HCT116 (cell line): Measurements from ENCODE around the gene THAP2.

ENCODE experiments used
- ATF3 ChIP-seq: IDR thresholded peaks from 2 replicates; pipeline ENCODE4 v1.6.1; 2012
- CTCF ChIP-seq, 3 experiments: fragments of 200-600 bp in 1 of 3; sonication (generic) in 1 of 3; IDR thresholded peaks in 2 of 3; conservative IDR thresholded peaks in 1 of 3; 2 replicates each; pipeline ENCODE4 v1.5.1; 2012 to 2017; ENCODE audit warnings: low read depth in 2 of 3, low read length in 2 of 3, antibody characterized with exemption in 1 of 3, borderline replicate concordance in 1 of 3, control low read depth in 1 of 3, mild to moderate bottlenecking in 1 of 3, mixed read lengths in 1 of 3, mixed run types in 1 of 3, moderate library complexity in 1 of 3; ENCODE audit not compliant: insufficient read depth in 1 of 3
- EGR1 ChIP-seq: IDR thresholded peaks from 2 replicates; pipeline ENCODE4 v1.6.1; 2012; ENCODE audit warnings: low read depth
- EZH2 ChIP-seq: fragments of 200-600 bp; sonication (generic); IDR thresholded peaks from 2 replicates; pipeline ENCODE4 v1.6.1; 2017; ENCODE audit warnings: antibody characterized with exemption, mixed run types
- EZH2phosphoT487 ChIP-seq: fragments of 200-600 bp; IDR thresholded peaks from 2 replicates; pipeline ENCODE4 v1.6.1; 2018; ENCODE audit warnings: antibody characterized with exemption, borderline replicate concordance
- MAX ChIP-seq: IDR thresholded peaks from 2 replicates; pipeline ENCODE4 v1.6.1; 2012
- SIN3A ChIP-seq: IDR thresholded peaks from 2 replicates; pipeline ENCODE4 v1.6.1; 2012; ENCODE audit warnings: low read depth

DNA sequence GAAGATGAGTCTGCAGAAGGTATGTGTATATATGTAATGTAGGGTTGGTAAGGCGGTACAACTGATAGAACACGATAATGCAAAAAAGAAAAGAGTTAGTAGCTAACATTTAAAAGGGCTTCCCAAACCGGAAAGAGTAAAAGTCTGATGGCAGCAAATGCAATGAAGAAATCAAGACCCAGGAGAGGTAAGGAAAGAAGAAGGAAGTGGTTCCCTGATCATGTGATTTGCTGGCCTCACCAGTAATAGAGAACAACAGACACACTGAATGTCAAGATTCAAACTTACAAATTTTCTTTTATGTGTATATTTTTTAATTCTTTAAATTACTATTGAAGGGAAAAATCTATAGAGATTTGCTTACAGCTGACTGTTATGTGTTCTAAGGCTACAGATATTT, 18.8 kb upstream of the THAP2 start:
- TF ChIP-seq CTCF (IDR thresholded peaks at IDR 0.05 in 2 of 3, conservative IDR thresholded peaks at IDR 0.05 in 1 of 3; ENCODE audit: borderline replicate concordance in 1 of 3, insufficient read depth in 1 of 3, low read depth in 2 of 3, low read length in 2 of 3) (no peak), ATF3 (no peak), EZH2phosphoT487 (no peak), EGR1 (no peak), MAX (no peak), SIN3A (no peak), EZH2 (no peak)
